Uterus (tissue), 2 donors: ENCODE results near the gene SNRNP25.

Experiments
- POLR2A ChIP-seq, 2 donors: fragments of 450-650 bp; IDR thresholded peaks; one replicate each; pipeline ENCODE4 v1.6.1; 2016; ENCODE audit warnings: antibody characterized with exemption in 2 of 2, mild to moderate bottlenecking in 1 of 2, moderate library complexity in 1 of 2
- TF ChIP-seq, protein P1 (sequence below), 4 experiments: fragments of 200-600 bp in 2 of 4; fragments of 450-650 bp in 2 of 4; sonication (generic) in 2 of 4; IDR thresholded peaks; one replicate each; pipeline ENCODE4 v1.5.1; 2016 to 2019; ENCODE audit warnings: antibody characterized with exemption in 4 of 4, mild to moderate bottlenecking in 2 of 4, moderate library complexity in 1 of 4

DNA sequence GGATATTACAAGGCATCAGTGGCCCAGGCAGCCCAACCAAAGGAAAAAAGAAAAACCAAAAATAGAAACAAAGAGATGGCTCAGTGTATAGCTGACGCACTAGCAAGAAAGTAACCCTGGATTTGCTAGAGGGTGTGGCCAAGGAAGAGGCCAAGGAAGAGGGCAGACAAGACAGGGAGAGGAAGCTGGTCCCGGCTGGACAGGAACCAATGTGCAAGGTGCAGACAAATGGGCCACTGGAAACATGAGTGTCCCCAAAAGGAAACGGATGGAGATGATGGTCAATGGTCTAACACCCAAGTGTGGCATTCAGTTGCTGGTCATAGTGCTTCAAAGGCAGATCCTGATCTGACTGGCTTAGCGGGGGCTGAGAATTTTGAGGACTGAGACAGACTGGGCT is 10.9 kb upstream of the SNRNP25 start:
- TF ChIP-seq POLR2A (IDR thresholded peaks at IDR 0.05), result no peak
- TF ChIP-seq, protein P1, sequence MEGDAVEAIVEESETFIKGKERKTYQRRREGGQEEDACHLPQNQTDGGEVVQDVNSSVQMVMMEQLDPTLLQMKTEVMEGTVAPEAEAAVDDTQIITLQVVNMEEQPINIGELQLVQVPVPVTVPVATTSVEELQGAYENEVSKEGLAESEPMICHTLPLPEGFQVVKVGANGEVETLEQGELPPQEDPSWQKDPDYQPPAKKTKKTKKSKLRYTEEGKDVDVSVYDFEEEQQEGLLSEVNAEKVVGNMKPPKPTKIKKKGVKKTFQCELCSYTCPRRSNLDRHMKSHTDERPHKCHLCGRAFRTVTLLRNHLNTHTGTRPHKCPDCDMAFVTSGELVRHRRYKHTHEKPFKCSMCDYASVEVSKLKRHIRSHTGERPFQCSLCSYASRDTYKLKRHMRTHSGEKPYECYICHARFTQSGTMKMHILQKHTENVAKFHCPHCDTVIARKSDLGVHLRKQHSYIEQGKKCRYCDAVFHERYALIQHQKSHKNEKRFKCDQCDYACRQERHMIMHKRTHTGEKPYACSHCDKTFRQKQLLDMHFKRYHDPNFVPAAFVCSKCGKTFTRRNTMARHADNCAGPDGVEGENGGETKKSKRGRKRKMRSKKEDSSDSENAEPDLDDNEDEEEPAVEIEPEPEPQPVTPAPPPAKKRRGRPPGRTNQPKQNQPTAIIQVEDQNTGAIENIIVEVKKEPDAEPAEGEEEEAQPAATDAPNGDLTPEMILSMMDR (IDR thresholded peaks at IDR 0.05), result no peak
